T-helper 1 cell treated with Interleukin-12 subunit alpha and Interleukin-12 subunit beta and Interleukin-4 antibody, amounts not matched to agents 30 μg/mL and 1 μg/mL, for 36 hours (primary cell): ENCODE results near the gene NOL7.
A peak's percentile ranks its signal among the peaks of the same experiment; 100 is the strongest.

Source experiments
- H3K27ac Mint-ChIP-seq: one replicate; pipeline ENCODE4 v1.8.0; 2021; ENCODE audit warnings: mild to moderate bottlenecking, mixed read lengths
- H3K27me3 Mint-ChIP-seq: one replicate; pipeline ENCODE4 v1.8.0; 2021; ENCODE audit warnings: low read depth, mixed read lengths
- H3K36me3 Mint-ChIP-seq: one replicate; pipeline ENCODE4 v1.8.0; 2021; ENCODE audit warnings: low read depth, mixed read lengths
- H3K4me1 Mint-ChIP-seq: one replicate; pipeline ENCODE4 v1.8.0; 2021; ENCODE audit warnings: low read depth, mixed read lengths
- H3K4me3 Mint-ChIP-seq: one replicate; pipeline ENCODE4 v1.8.0; 2021; ENCODE audit warnings: mild to moderate bottlenecking, moderate library complexity, mixed read lengths
- H3K9me3 Mint-ChIP-seq: one replicate; pipeline ENCODE4 v1.8.0; 2021; ENCODE audit warnings: mixed read lengths

The NOL7 gene

DNA sequence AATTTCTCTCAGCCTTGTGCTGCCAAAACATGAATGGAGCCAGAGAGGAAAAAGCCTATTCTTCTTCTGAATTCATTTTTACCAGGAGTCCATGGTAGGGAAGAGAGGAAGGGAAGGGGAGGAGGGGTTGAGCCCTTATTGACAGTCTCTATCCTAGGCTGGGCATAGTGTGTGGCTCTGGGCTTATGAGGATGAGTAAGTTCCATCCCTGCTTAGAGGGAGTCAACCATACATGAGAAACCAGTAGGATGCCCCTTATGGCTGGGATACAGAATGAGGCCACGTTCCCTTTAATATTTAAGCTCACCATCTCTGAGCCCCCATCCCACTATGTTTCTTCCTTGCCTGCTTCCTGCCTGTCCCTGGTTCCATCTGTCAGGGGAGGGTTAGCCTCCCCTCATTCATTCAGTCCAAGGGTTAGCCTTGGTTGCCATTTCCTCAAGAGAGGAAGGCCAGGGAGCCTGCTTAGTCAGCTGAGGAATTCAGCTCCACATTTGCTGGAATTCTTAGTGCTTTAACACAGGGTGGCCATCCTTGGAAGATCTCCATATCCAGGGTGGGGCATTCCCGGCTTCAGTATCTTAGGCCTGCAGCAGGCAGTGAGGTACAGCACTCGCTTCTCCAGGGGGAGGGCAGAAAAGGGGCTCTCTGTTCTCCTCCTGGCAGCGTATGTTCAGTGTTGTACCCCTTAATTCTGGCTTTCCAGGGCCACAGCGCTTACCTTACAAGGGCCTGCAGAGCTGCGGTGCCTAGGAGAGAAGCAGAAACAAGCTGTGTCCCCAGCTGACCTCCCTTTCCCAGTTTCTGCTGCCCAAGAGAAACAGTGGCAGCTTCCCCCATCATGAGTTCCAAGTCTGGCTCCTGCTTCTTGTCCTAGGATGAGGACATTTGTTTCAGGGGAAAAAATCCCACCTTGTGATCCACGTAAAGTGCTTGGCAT lies 28.3 kb upstream of the NOL7 start:
- Mint-ChIP-seq H3K4me1 (no peaks in the 10 kb centered on the region), H3K4me3 (no peak overlapping the region), H3K27me3 (no peaks in the 10 kb centered on the region), H3K36me3 (peaks cover 15% of the 10 kb centered on the region), H3K9me3 (no peaks in the 10 kb centered on the region), H3K27ac (no peak overlapping the region)

DNA sequence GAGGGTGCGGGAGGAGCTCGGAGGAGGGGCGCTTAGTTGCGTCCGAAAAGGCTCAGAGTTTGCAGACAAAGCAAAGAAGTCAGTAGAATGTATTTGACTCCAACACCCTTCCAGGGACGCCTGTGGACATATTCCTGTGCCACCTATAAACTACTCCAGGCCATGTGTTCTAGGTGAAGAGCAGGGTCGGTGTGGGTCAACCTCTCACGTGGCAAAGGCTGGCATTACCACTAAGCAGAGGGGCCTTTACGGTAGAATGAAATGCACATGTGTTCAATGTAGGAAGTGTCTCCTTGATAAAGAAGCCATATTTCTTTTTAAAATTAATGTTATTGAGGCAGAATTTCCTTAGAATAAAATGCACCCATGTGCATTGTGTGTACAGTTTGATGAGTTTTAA lies 25.3 kb upstream of the NOL7 start:
- no peak overlapping the region for H3K4me3 Mint-ChIP-seq
- H3K27me3 Mint-ChIP-seq: no peaks in the 10 kb centered on the region
- H3K4me1 Mint-ChIP-seq: no peaks in the 10 kb centered on the region
- no peaks in the 10 kb centered on the region for H3K9me3 Mint-ChIP-seq
- H3K36me3 Mint-ChIP-seq: peaks cover 10% of the 10 kb centered on the region
- H3K27ac Mint-ChIP-seq: no peak overlapping the region

DNA sequence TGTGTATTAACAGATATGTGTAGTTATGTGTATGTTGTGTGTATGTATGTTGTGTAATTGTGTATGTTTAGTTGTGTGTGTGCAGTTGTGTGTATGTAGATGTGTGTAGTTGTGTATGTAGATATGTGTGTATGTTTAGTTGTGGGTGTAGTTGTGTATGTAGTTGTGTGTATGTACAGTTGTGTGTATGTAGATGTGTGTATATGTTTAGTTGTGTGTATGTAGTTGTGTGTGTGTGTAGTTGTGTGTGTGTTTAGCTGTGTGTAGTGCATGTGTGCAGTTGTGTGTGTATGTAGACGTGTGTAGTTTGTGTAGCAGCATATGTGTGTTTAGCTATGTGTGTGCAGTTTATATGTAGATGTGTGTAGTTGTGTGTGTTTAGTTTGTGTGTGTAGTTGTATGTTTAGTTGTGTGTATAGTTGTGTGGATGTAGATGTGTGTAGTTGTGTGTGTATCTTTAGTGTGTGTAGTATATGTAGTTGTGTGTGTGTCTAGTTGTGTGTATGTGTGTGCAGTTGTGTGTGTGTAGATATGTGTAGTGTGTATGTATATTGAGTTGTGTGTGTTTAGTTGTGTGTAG lies 24.5 kb upstream of the NOL7 start:
- H3K36me3 Mint-ChIP-seq: peaks cover 5% of the 10 kb centered on the region
- H3K4me3 Mint-ChIP-seq: no peak overlapping the region
- no peaks in the 10 kb centered on the region for H3K9me3 Mint-ChIP-seq
- no peak overlapping the region for H3K27ac Mint-ChIP-seq
- no peaks in the 10 kb centered on the region for H3K27me3 Mint-ChIP-seq
- H3K4me1 Mint-ChIP-seq: no peaks in the 10 kb centered on the region

DNA sequence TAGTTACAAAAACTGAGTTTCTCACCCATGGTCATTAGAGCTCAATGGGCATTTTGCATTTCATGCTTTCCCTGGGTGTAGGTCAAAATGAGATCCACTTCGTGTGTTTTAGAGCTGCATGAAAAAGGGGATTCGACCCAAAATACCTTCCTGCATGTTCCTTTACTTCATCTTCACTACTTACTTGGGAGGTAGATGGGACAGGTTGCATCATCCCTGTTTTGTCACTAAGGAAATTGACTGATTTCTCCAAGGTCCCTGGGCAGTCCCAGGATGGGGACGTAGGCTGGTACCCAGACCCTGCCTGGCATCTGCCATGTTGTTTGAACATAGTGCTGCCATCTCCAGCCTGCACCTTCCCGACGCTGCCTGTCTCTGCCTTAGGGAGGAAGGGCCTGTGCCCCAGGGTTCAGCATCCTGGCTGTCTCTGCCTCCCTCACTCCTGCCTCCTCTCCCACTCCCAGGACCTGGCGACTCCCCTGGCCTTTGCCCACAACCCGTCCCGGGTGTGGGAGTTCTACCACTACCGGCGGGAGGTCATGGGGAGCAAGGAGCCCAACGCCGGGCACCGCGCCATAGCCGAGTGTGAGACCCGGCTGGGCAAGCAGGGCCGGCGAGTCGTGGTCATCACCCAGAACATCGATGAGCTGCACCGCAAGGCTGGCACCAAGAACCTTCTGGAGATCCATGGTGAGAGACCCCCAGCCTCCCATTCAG lies 23.8 kb upstream of the NOL7 start:
- H3K27me3 Mint-ChIP-seq: no peaks in the 10 kb centered on the region
- H3K9me3 Mint-ChIP-seq: no peaks in the 10 kb centered on the region
- peaks cover 5% of the 10 kb centered on the region for H3K36me3 Mint-ChIP-seq
- no peak overlapping the region for H3K27ac Mint-ChIP-seq
- no peak overlapping the region for H3K4me3 Mint-ChIP-seq
- no peaks in the 10 kb centered on the region for H3K4me1 Mint-ChIP-seq

DNA sequence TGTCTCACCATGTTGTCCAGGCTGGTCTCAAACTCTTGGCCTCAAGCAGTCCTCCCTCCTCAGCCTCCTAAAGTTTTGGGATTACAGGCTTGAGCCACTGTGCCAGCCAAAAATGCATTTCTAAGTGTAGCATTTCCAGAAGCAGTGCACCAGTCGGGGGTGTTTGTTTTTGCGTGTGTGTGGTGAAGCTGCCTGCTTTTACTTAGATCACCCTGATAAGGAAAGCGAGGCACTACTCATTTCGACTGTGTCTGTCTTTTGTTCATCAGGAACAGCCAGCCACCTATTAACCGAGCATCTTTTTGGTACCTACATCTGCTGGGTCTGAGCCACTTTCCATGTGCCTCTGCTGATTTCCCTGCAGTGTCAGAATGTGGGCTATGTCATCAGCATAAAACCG lies 22.0 kb upstream of the NOL7 start:
- Mint-ChIP-seq H3K27me3 (no peaks in the 10 kb centered on the region), H3K36me3 (peaks cover 4% of the 10 kb centered on the region), H3K27ac (no peak overlapping the region), H3K4me3 (no peak overlapping the region), H3K9me3 (no peaks in the 10 kb centered on the region), H3K4me1 (no peaks in the 10 kb centered on the region)

DNA sequence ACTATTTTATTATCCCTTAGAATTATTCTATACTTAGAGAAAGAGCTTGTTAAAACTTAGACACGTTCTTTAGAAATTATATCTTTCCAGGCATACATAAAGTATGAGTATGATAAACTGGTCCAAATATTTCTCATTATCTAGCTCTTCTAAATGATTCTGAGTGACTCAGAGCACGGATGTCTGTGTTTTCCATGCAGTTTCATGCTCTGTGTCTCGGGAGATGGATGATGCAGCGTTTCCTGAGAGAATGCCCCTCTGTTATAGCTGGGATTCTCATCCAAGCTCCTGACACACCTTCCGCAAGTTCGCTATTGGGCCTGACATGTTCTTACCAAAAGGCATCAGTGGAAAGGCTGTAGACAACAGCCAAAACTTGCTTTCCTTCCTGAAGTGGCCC lies 21.4 kb upstream of the NOL7 start:
- no peak overlapping the region for H3K4me3 Mint-ChIP-seq
- no peak overlapping the region for H3K27ac Mint-ChIP-seq
- H3K36me3 Mint-ChIP-seq: peaks cover 7% of the 10 kb centered on the region
- no peaks in the 10 kb centered on the region for H3K9me3 Mint-ChIP-seq
- no peaks in the 10 kb centered on the region for H3K27me3 Mint-ChIP-seq
- no peaks in the 10 kb centered on the region for H3K4me1 Mint-ChIP-seq

DNA sequence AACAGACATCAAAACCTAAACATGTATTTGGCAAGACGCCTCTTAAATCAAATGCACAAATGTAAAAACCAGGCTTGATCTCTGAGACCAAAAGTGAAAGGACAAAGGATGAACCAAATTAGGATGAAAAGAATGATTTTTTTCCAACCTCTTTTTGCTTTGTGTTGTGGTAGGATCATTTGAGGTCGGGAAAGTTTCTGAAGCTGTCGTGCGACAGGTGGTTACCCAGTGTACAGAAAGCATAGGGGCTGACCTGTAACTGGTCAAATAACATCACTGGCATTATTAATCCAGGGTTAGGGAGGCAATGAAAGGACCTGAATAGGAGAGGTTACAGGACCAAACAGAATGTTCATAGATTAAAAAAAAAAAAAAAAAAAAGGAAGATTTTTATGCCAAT lies 18.1 kb upstream of the NOL7 start:
- no peak overlapping the region for H3K27ac Mint-ChIP-seq

DNA sequence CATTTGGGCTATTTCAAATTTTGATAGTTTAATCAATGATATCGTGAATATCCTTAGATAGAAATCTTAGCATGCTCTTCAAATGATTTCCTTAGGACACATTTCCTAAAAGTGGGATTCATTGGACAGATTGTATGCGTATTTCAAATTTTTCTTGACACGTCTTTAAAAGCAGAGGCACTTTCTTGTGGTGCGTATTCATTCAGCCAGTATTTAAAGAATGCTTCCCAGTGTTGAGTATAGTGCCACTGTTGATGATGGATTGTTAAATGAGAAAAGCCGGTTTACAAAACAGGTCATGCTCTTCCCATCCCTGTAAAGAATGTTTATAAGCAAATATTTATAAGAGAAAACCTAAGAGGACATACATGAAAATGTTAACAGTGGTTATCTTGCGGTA lies 15.1 kb upstream of the NOL7 start:
- H3K36me3 Mint-ChIP-seq: peaks cover 12% of the 10 kb centered on the region
- peaks cover 3% of the 10 kb centered on the region for H3K4me1 Mint-ChIP-seq
- H3K9me3 Mint-ChIP-seq: no peaks in the 10 kb centered on the region
- H3K4me3 Mint-ChIP-seq: no peak overlapping the region
- H3K27me3 Mint-ChIP-seq: no peaks in the 10 kb centered on the region
- no peak overlapping the region for H3K27ac Mint-ChIP-seq

More for the DNA sequence above, 18.1 kb upstream of the NOL7 start:
- Mint-ChIP-seq H3K36me3 (peaks cover 15% of the 10 kb centered on the region), H3K4me3 (no peak overlapping the region), H3K9me3 (no peaks in the 10 kb centered on the region), H3K4me1 (no peaks in the 10 kb centered on the region), H3K27me3 (no peaks in the 10 kb centered on the region)

DNA sequence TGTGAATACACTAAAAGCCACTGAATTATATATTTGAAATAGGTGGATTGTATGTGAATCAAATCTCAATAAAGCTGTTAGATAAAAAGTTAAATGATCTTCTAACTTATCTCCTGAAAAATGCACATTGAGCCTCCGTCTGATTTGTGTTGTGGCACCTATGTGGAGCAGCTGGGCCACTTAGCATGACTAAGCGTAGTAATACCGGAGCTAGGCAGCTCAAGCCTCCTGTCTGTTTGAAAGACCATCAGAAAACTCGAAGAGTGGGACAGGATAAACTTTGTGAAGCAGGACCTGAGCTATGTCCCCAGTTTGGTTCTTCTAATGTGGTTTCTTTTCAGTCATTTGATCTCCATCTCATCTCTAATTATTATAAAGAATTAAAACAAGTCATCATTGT lies 11.0 kb upstream of the NOL7 start:
- Mint-ChIP-seq H3K36me3 (peaks cover 13% of the 10 kb centered on the region), H3K4me1 (peaks cover 3% of the 10 kb centered on the region), H3K27ac (no peak overlapping the region)

DNA sequence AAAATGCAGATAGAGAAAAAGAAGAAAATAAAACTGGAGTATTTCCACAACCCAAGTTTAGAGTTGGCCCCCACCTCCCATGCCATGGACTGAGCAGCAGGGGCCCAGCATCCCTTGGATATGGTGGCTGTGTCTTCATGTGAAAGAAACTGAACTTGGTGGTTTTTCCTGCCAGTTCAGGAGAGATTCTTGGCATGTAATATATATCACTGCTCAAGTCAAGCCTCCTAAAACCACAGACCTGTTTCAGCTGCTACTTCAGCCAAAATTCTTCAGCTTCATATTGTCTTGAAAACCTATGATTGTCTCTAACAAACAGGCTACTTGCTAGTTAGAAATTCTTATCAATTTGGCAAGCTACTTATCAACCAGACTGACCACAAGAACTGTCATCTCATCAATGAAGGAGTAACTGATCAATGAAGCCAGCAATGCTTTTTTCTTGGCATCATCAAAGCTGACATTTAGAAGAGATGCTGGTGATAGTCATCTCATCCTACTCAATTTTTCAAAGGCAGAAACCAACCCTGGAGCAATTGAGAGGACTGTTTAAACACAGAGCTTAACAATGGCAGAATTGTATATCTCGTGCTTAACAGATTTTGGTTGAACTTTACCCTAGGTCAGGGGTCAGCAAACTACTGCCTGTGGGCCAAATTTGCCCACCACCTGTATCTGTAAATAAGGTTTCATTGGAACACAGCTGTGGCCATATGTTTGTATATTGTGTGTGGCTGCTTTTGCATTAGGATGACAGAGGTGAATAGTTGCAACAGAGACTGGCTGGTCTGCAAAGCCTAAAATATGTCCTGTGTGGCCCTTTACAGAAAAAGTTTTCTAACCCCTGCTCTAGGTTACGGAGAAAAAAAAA lies 10.4 kb upstream of the NOL7 start:
- Mint-ChIP-seq H3K4me1 (peaks cover 3% of the 10 kb centered on the region), H3K36me3 (peaks cover 12% of the 10 kb centered on the region), H3K27ac (no peak overlapping the region), H3K9me3 (no peaks in the 10 kb centered on the region), H3K27me3 (no peaks in the 10 kb centered on the region), H3K4me3 (no peak overlapping the region)

More for the DNA sequence above, 11.0 kb upstream of the NOL7 start:
- Mint-ChIP-seq H3K9me3 (no peaks in the 10 kb centered on the region), H3K27me3 (no peaks in the 10 kb centered on the region), H3K4me3 (no peak overlapping the region)

DNA sequence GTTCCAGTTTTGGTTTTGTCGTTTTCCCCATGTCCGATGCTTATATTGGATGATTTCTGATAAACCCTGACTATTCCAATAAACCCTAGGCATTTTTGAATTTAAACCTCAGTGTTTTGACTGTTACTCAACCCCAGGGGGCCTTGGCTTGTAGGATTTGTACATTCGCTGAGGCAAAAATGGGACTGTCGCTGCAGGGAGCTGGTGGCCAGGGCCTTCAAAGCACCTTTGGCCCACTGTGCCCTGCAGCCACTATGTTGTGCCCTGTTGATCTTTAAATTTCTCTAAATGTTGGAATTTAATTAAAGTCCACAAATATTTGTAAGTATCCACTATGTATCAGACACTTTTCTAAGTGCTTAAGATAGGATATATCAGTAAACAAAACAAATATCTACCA lies 9.5 kb upstream of the NOL7 start:
- Mint-ChIP-seq H3K4me3 (no peak overlapping the region), H3K27ac (no peak overlapping the region), H3K27me3 (no peaks in the 10 kb centered on the region), H3K9me3 (no peaks in the 10 kb centered on the region), H3K36me3 (peaks cover 10% of the 10 kb centered on the region), H3K4me1 (peaks cover 3% of the 10 kb centered on the region)

DNA sequence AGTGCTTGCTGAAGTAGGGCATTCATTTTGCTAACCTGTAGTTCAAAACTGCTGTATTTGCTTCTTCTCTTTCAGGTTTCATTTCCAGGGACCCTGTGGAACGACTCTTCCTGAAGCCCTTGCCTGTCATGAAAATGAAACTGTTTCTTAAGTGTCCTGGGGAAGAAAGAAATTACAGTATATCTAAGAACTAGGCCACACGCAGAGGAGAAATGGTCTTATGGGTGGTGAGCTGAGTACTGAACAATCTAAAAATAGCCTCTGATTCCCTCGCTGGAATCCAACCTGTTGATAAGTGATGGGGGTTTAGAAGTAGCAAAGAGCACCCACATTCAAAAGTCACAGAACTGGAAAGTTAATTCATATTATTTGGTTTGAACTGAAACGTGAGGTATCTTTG lies 3.4 kb upstream of the NOL7 start:
- H3K27me3 Mint-ChIP-seq: no peaks in the 10 kb centered on the region
- H3K36me3 Mint-ChIP-seq: peaks cover 15% of the 10 kb centered on the region
- peak overlapping the region; percentile 29 for H3K4me3 Mint-ChIP-seq
- H3K9me3 Mint-ChIP-seq: no peaks in the 10 kb centered on the region
- peak overlapping the region; percentile 76 for H3K27ac Mint-ChIP-seq
- peaks cover 35% of the 10 kb centered on the region for H3K4me1 Mint-ChIP-seq

DNA sequence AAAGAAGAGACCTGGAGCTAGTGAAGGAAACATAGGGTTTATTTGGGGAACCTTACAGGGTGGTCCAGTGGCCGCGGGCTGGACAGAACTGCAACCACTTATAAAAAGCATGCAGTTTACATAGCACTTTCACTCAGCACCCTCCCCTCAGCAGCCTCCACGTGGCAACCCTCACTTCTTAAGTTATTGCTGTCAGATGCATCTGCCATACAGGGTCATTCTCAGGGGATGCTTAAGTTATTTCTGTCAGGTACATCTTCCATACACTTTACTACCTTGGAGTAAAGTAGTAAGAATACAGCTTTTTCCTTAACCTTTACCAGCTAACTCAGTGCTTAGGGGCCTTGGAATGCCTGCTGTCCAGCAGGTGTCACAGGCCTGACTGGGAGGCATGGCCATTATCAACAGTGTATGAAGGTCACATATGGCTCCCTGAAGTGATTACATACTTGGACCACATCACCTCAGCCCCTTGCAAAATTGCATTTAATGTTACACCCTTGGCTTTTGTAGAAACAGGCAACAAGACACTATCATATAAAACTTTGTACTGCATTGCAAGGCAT lies 2.0 kb upstream of the NOL7 start:
- no peak overlapping the region for H3K27ac Mint-ChIP-seq

More for the DNA sequence above, 2.0 kb upstream of the NOL7 start:
- Mint-ChIP-seq H3K36me3 (peaks cover 21% of the 10 kb centered on the region), H3K9me3 (no peaks in the 10 kb centered on the region), H3K4me3 (no peak overlapping the region), H3K4me1 (peaks cover 44% of the 10 kb centered on the region), H3K27me3 (no peaks in the 10 kb centered on the region)
